Measurements from ENCODE around the gene CYRIA.

GRCh38 chr2:16674154-16674553, 8.5 kb upstream of the CYRIA start:
- TF ChIP-seq CTCF (conservative IDR thresholded peaks at IDR 0.05) = no peak
- no peak for TF ChIP-seq ZFX (IDR thresholded peaks at IDR 0.05)

Measured in C4-2B (cell line).